22Rv1 (cell line): Measurements from ENCODE around the gene RFWD3.

ENCODE experiments used
- CTCF ChIP-seq: fragments of 450-650 bp; IDR thresholded peaks from 2 replicates; pipeline ENCODE4 v1.5.1; 2017; ENCODE audit warnings: mild to moderate bottlenecking
- ZFX ChIP-seq: fragments of 450-650 bp; IDR thresholded peaks from 2 replicates; pipeline ENCODE4 v1.6.1; 2017; ENCODE audit warnings: antibody characterized with exemption, borderline replicate concordance

- TF ChIP-seq CTCF, result no peak
- no peak for TF ChIP-seq ZFX
These were observed 83.7 kb downstream of the RFWD3 start for GRCh38 chr16:74582970-74583369.
